ENCODE measurements around the gene SLC44A3. TPM values are rescaled to one million over a fixed set of nuclear protein-coding genes. Genes with fewer than 3 reads are reported as not detected.

SLC44A3 gene
- total and polyA plus RNA-seq, 2 of the 13 experiments (the other 11 are each of a cell fraction or from before 2014, with no cell fraction given) = 6.8 to 14.1 TPM

- TF ChIP-seq ZNF12 (CRISPR knock-in tag; IDR thresholded peaks at IDR 0.05) (no peak), POLR2AphosphoS5 (IDR thresholded peaks at IDR 0.05; ENCODE audit: low read depth, low read length) (no peak), AGO2 (optimal IDR thresholded peaks at IDR 0.05; ENCODE audit: low read depth, low read length) (no peak), SALL1 (CRISPR knock-in tag; IDR thresholded peaks at IDR 0.05) (peak; percentile 31; the same call in 1 of the 2 replicates), ZKSCAN1 (IDR thresholded peaks at IDR 0.05; ENCODE audit: low read length) (no peak), NAIF1 (CRISPR knock-in tag; IDR thresholded peaks at IDR 0.05; ENCODE audit: borderline replicate concordance) (no peak), ZNF142 (CRISPR knock-in tag; IDR thresholded peaks at IDR 0.05) (0 out of 2 replicates have a peak, but pooled peaks have one; percentile 43), PBX3 (CRISPR knock-in tag; IDR thresholded peaks at IDR 0.05; ENCODE audit: borderline replicate concordance) (0 out of 2 replicates have a peak, but pooled peaks have one; percentile 31), NBN (conservative IDR thresholded peaks at IDR 0.05) (no peak), ELF3 (CRISPR knock-in tag; IDR thresholded peaks at IDR 0.05) (no peak), TSC22D2 (CRISPR knock-in tag; IDR thresholded peaks at IDR 0.05; ENCODE audit: borderline replicate concordance) (no peak), REL (CRISPR knock-in tag; conservative IDR thresholded peaks at IDR 0.05) (no peak), ZNF382 (CRISPR knock-in tag; IDR thresholded peaks at IDR 0.05; ENCODE audit: borderline replicate concordance) (no peak), RFX1 (IDR thresholded peaks at IDR 0.05) (no peak), KAT7 (CRISPR knock-in tag; IDR thresholded peaks at IDR 0.05; ENCODE audit: borderline replicate concordance) (no peak), KLF6 (CRISPR knock-in tag; IDR thresholded peaks at IDR 0.05) (peak; percentile 5; the same call in 1 of the 2 replicates), ZNF850 (CRISPR knock-in tag; conservative IDR thresholded peaks at IDR 0.05) (no peak), HMG20A (CRISPR knock-in tag; IDR thresholded peaks at IDR 0.05; ENCODE audit: borderline replicate concordance) (no peak), ZBTB25 (CRISPR knock-in tag; IDR thresholded peaks at IDR 0.05) (no peak), DR1 (CRISPR knock-in tag; IDR thresholded peaks at IDR 0.05) (no peak; the same call in 1 of the 2 replicates), ZNF235 (CRISPR knock-in tag; IDR thresholded peaks at IDR 0.05; ENCODE audit: borderline replicate concordance) (no peak), HNRNPL (IDR thresholded peaks at IDR 0.05; ENCODE audit: low read depth, low read length) (0 out of 2 replicates have a peak, but pooled peaks have one; percentile 37), ZMYM3 (CRISPR knock-in tag; IDR thresholded peaks at IDR 0.05) (no peak), TMF1 (CRISPR knock-in tag; IDR thresholded peaks at IDR 0.05; ENCODE audit: low read depth) (no peak), ZNF343 (CRISPR knock-in tag; IDR thresholded peaks at IDR 0.05) (no peak)
Measured at GRCh38 chr1:94925561-94926125, 105.5 kb downstream of the SLC44A3 start (continued).

All from HepG2 (cell line).